HG03025 (cell line): ENCODE data around the gene CTNNA3.

Source experiments
- ATAC-seq: cut with Tn5 transposase; IDR thresholded peaks from one replicate; pipeline ENCODE4 v1.9.1; 2021; ENCODE audit warnings: mild to moderate bottlenecking, moderate library complexity; ENCODE audit not compliant: unreplicated experiment, low FRiP score

Gene CTNNA3

DNA sequence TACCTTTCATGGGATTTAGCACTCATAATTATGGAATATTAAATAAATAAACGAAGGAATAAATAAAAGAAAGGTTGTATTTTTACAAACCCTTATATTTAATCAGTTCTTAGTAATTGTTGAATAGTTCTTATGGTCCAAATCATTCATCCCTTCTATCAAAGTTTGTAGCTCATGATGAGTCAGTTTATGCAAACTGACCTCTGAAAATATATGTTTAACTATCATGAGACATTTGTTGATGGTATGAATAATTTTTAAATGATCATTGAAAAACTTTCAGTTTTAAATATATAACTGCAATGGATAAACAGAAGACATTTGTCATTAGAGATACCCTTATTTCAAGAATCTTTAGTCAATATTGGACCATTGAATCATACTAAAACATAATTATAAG, 1181.3 kb downstream of the CTNNA3 start:
- no peak for ATAC-seq

DNA sequence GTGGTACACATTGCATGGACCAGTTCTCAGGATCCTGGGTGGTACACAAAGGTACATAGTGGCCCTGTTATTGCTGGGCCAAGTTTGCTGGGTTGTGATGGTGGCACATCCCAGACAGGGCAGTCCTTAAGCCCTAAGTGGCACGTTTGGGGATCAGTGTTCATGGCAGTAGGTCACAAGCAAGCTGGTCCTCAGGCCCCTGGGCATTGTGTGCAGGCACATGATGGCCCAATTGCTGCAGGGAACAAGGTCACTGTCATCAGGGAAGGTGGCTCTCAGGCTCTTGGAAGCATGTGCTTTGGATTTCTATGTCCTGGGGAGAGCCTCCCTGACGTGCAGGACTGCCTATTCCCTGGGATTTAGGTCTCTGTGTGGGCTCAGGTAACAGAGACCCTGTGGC, 1182.5 kb downstream of the CTNNA3 start:
- ATAC-seq: no peak

DNA sequence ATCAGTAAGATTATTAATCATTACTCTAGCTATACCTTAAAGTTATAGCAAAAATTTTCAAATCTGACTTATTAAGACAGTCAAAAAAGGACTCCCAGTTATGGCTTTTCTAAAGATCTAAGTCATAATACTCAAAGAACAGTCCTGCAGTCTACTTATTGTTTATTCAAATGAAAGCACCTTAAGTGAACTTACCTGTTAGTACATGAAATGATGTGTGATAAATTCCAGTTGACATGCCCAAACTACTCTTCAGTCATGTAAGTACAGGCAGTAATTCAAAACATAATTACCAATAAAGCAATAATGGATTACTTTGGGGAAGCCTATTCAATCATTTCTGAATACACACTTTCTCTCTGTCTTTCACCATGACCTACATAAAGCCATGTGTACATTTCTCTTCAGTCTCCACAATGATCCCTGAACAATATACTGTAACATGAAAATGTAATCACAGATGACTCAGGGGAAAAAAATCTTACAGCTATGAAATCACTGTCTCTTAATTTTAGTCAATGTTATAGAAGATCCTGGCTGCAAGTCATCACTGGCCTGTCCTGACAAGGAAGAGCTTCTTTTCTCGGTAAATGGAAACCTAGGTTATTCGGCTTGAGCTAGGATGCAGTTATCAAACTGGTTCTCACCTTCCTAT, 1190.9 kb downstream of the CTNNA3 start:
- ATAC-seq: no peak

DNA sequence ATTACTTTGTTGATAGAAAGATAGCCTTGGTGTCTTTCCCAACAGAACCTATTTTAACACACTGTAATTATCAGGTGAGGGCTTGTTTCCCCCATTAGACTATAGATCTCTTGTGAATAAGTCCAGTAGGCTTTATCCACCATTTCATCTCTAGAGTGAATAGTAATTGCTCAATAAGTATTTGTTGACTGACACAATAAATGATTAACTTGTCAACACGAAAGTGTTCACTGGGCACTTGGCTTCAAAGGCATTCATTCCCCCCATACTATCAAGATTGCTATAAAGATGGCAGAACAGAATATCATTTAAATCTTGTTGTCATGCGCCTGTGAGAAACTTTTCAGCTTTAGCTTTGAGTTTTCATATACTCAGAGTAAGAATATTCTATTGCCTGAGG, 1194.6 kb downstream of the CTNNA3 start:
- ATAC-seq: no peak

DNA sequence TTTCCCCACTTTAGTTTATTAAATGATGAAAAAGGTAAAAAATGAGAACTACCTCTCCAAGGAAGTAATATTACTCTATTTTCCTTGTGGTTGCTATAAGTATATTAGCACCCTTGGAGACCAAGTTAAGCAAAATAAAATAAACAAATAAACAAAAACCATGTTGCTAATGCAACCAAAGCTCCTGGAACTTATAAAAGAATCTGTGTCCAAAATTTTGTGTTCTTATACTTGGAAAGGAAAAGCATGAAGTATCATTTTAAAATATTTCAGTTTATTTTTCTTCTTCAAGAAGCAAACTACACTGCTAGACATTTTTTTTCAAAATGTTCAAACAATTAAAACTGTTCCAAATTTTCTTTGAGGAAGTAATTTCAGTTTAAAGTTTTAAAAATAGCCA, 1212.0 kb downstream of the CTNNA3 start:
- ATAC-seq: no peak

DNA sequence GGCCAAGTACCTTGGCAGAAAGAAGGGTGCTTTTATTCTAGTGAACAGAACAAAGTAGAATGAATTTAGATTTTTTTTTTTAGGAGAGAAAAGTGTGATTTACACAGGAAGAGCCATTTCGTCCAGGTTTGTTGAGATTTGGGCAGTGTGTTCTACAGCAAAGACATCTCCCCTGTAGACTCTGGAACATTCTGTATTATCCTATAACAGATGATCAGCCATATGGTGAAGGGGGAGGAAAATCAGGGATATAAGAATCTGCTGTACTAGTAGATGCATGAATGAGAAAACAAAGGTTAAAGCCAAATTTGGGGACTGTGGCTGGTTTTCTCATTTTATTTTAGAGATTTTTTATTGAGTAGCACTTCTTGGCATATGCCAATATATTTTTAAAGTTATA, 1223.8 kb downstream of the CTNNA3 start:
- ATAC-seq: no peak

DNA sequence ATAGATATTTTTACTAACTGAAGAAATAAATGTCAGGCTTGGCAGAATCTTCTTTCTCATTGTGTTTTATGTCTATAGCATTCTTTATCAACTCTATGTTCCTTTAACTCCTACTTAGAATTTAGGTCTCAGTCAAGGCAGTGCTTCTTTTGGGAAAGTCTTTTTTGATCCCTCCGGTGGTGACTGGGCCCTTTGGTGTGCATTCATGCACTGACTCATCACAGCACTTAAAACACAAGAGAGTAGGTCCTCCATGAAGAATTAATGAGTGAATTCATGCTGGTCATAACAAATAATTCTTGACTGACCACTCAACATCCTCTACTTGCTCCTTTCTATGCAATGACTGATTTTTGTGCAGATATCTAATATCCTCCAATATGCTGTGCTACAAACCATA, 1229.0 kb downstream of the CTNNA3 start:
- no peak for ATAC-seq

DNA sequence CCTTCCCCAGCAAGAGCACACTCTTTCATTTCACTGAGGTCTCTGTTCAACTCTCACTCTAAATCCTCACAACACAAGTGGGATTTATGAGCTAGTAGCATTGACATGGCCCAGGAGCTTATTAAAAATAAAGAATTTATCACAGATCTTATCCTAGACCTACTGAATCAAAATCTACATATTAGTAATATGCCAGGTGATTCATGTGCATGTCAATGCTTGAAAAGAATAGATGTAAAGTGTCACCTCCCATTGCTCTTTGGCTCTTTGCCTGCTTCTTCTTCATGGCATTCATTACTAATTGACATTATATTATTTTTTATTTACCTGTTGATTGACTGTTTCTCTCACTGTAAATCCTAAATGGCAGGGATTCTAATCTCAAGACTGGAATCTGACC, 1229.4 kb downstream of the CTNNA3 start:
- ATAC-seq: no peak

DNA sequence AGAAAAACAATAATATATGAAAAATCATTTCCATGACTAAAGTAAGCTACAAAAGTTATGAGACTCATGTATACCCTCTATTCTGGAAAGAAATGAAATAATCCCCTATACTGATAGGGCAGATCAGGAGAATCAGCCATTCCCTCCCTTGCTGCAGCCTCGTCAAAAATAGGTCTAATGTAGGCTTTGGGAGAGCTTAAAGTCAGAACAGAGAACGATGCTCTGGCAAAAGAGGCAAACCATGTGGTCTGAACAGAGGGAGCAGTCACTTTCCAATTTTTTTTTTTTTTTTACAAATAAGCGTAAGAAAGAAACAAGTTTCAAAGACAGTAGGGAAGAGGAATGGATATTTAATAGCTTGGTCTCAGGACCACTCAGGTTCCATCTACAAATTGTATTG, 1232.4 kb downstream of the CTNNA3 start:
- no peak for ATAC-seq

DNA sequence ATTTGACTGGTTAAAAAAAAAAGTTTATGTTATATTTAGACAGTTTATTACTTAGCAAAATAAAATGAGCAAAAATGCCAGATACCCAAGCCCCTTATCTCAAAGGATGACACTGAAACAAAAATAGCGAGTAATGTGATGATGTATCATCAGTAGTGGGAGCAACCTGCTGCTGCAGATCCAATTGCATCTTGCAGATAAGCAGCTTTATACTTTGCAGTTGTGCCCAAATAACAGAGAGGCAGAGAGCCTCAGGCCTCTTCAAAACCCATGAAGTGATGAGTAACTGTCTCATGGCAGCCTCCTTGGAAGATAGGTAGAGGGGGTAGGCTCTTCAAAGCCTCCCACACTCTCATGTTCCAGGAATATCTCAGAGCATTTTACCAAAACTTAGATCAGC, 1238.4 kb downstream of the CTNNA3 start:
- ATAC-seq: no peak

DNA sequence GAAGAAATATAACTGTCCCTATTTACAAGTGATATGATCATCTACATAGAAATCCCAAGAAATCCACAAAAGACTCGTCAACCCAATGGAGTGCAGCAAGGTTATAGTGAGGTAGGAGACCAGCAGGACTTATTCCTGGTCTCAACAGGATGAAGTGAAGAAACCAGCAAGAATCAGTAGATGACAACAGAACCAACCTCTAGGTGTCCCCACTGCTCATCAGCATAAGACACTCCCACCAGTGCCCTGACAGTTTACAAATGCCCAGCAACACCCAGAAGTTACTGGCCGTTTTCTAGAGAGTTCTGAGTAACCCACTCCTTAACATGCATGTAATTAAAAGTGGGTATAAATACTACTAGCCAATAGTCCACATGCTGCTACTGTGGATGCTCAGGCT, 1240.7 kb downstream of the CTNNA3 start:
- no peak for ATAC-seq

DNA sequence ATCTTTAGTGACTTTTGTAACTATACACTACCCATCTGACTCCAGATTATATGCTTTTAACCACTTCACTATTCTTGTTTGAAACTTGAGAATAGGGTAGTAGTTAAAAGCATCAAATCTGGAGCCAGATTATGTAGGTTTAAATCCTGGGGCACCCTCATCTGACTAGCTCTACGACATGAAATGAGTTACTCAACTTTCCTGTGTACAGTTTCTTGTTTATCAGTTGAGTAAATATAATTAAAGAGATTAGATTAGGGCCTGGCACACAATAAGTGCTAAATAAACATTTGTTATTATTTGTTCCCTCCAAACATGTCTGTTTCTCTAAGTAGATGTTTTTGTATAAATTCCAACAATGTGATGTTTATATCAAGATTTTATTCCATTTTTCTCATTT, 1255.4 kb downstream of the CTNNA3 start:
- ATAC-seq: no peak

DNA sequence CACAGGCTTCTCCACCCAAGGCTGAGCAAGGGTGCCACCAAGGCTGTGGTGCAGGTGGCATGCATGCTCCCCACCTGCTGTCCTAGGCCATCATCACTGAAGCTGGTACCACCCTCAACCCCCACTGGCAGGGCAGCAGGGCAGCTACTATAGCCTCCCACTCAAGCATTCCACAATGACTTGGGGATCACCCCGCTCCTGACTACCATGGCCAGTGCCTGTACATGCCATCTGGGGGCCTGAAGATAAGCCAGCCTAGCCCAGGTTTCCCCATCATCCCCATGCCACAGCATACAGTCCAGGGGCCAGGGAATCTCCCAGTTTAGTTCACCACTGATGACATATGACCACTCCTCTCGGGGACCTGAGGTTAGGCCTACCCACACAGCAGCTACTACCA, 1281.1 kb downstream of the CTNNA3 start:
- no peak for ATAC-seq

DNA sequence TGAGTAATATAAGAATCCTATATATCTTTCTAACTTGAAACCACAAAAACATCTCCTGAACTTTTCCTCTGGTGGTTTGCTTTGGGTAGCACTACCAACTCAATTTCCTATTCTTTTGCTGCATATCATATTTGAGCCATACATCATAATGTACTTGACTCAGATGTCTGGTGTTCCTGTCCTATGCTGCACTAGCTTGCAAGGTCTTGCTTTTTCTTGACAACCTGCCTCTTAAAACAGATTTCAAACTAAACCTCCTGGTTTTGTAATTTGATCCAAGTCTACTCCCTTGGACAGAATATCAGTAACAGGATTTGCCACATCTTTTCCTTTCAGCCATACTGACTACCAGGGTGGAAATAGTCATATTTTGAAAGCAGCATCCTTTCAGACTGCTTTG, 1290.4 kb downstream of the CTNNA3 start:
- ATAC-seq: no peak

DNA sequence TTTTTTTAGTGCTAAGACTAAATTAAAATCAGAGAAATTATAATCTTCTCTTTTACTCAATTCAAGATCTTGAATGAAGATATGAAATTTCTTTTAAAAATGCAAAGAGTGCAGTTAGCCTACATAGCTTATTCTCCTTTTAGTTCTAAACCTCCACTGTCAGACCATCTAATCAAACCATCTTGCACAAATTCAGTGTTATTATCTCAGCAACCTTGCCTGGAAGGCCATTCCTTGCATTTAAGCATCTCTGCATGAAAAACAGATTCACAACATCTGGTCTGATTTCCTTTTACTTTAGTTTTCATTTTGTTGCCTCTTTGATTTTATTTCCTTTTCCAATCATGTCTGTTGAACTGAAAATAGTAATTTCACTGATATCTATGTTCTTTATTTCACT, 1297.3 kb downstream of the CTNNA3 start:
- no peak for ATAC-seq

DNA sequence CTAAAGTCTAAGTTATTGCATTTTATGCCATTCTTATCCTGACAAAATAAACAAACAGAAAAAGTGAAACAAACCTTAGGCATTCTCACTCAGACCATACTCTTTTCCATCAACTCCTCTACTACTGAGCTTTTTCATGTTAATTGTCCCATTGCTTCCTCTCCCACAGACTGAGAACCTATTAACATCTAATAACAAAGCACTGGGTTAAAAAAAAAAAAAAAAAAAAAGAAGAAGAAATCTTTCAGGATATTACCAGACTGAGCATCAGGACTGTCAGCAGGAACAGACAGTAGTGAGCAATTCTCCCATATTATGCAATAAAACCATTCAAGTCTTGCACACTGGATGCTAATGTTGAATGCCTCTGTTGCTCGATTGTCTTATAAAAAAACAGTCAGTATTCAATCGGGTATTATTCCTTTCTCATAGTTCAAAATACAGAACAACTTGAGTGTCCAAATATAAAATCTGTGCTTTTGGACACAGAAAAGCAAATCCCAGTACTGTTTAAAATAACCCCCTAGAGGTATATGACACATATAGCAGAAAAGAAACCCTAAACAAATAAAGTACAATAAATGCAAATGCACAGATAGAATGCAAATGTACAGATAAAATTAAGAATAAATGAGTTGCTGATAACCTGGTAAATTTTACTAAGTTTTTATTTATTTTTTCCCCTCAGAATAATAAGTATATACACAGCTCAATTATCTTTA, 1301.5 kb downstream of the CTNNA3 start:
- ATAC-seq: no peak

DNA sequence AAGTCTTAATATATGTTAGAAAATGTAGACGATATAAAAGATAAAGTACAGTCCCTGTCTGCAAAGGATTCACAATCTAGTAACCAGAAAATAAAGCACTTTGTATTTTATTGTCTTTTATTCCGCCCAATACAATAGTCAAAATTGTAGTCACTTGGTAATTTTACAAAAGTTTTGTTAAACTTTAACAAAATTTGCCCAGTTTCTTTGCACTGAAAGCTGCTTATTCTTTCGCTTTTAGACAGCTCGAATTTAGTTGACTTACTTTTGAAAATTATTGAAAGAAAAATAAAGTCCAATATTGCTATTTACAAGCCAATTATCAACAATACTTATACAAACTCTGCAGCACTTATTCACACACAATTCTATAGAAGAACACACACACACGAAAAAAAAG, 1305.1 kb downstream of the CTNNA3 start:
- no peak for ATAC-seq

DNA sequence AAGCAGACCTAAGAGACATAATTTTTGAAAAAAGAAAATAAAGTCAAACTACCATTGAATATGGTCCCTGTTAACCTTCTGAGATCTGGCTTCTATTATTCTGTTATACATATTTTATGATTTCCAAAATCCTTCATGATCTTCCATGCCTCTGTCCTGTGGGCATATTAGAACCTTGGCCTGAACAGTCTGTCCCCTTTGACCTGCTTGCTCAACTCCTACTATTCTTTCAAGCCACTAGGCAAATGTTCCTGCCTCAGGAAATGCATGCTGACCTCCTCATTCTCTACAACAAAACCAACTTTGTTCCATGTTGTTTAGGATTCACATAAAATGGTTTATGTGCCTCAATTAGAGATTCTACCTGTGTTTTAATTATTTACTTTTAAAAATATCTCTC, 1315.0 kb downstream of the CTNNA3 start:
- no peak for ATAC-seq

DNA sequence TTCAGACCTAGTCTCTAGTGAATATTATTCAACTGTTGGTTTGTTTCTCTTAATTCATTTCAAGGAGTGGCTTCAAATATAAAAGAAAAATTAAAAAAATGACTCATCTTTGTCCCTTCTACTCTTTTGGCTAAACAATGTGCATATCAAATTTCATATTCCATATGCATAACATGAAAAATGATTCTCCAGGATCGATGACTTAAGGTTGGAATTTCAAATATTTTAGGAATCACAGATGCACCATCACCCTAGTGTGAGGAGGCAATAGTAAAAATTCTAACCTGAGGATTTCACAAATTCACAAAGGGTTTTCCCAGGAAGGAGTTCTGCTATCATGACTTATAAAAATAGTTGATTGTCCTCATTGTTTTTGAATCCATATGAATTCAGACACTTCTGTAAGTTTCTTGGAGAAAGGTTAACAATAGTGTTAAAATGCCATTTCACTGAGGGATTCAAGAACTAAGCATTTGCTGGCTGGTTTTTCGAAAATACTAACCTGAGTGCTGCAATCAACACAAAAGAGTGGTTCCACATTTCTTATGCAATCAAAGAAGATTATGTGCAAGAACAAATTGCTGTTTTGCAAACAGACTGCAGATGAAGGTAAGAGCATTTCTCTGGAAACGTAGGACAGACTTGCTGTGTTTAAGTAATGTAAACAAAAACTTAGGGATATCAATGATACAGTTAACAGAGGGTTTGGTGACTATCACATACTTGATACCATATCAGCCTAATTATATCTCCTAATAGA, 1317.7 kb downstream of the CTNNA3 start:
- ATAC-seq: no peak

DNA sequence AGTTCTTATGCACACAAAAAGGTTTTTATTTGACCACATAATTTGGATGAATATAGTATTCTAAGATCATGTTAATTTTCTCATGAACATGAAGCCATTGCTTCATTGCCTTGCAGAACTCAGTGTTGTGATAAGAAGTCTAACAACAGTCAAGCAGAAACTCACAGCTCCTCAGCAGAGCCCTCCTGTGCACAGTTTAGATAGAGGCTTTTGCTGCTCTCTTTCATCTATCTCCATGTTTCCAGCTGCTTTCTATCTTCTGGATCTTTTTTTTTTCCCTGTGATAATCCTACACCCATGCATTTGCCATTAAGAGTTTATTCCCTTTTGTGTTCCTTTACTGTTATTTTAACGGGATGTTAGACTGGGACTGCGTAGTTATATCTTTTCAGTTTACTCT, 1327.8 kb downstream of the CTNNA3 start:
- no peak for ATAC-seq

DNA sequence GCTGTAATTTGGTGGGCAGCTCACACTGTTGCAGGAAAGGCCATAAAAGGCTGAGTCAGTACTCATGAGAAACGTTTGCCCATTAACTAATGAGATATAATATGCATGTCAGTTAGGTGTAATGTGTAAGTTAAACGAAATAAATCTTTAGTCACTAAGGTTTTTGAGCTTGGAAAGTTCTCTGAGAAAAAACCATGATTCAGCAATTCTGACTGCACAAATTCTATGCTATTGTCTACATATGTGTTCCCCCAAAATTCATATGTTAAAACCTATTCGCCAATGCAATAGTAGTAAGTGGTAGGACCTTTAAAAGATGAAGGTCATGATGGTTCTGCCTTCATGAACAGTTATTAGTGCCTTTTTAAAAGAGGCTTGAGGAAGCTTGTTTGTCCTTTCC, 1329.8 kb downstream of the CTNNA3 start:
- ATAC-seq: no peak

DNA sequence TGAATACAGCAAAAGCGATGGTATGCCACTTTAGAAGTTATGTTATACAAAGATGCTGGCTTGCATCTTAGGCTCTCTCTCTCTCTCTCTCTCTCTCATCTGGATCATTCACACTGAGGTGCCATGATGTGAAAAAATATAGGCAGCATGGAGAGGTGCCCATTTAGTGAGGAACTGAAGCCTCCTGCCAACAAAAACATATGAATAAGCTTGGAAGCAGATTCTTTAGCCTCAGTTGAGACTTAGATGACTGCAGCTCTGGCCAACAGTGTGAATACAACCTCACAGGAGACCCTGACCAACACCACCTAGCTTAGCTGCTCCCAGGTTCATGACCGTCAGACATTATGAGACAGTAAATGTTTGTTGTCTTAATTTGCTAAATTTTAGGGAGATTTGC, 1330.3 kb downstream of the CTNNA3 start:
- ATAC-seq: no peak
